HG03103 (cell line): ENCODE data around the gene ZNF629.

Experiments
- ATAC-seq: cut with Tn5 transposase; IDR thresholded peaks from one replicate; pipeline ENCODE4 v1.9.1; 2021; ENCODE audit warnings: low read depth; ENCODE audit not compliant: unreplicated experiment

The ZNF629 gene

DNA sequence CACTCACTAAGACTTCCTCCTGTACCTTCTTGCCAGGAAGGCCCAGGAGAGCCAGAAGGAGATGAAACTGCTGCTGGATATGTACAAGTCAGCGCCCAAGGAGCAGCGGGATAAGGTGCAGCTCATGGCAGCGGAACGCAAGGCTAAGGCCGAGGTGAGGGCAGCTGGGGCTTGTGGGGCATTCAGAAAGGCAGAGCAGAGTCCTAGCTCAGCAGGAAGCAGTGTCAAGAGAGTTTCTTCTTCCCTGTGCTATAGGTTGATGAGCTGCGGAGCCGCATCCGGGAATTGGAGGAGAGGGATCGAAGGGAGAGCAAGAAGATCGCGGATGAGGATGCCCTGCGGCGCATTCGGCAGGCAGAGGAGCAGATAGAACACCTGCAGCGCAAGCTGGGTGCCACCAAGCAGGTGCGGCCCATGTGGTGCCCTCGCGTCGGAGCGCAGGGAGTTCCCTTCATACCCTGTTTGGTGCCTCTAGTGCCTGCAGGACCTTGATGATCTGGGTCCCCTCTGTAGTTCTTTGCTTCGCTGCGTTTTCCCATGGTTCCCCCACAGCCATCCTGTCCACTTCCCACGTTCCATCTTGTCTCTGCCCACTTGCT, 18.3 kb downstream of the ZNF629 start:
- no peak for ATAC-seq

DNA sequence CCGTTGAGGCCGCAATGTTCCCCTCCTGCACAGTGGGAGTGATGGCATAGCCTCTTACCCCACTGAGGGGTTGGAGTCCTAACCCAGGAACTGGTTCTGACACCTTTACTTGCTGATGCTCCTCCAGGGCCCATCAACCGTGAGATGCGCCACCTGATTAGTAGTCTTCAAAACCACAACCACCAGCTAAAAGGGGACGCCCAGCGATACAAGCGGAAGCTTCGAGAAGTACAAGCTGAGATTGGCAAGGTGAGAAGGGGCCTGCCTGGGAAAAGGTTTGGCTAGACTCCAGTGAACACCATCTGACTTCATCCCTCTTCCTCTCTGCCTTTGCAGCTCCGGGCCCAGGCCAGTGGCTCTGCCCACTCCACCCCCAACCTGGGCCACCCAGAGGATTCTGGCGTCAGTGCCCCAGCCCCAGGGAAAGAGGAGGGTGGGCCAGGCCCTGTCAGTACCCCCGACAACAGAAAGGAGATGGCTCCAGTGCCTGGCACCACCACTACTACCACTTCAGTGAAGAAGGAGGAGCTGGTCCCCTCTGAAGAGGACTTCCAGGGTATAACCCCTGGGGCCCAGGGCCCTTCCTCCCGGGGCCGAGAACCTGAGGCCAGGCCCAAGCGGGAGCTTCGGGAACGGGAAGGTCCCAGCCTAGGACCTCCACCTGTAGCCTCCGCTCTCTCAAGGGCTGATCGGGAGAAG, 19.1 kb downstream of the ZNF629 start:
- no peak for ATAC-seq

DNA sequence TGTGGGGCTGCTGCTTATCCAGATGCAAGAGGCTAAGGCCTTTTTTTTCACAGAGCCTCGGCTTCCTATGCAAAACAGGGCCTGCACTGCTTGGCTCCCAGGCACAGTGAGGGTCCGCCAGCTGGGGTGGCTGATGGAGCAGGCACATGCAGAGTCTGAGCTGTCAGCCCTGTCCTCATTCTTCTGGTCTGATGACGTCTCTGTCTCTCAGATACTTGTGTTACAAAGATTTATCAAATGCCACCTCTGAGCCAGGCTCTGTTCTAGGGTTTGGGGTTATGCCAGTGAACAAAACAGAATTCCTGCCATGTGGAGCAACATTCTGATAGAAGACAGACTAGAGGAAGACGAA, 20.1 kb downstream of the ZNF629 start:
- no peak for ATAC-seq

DNA sequence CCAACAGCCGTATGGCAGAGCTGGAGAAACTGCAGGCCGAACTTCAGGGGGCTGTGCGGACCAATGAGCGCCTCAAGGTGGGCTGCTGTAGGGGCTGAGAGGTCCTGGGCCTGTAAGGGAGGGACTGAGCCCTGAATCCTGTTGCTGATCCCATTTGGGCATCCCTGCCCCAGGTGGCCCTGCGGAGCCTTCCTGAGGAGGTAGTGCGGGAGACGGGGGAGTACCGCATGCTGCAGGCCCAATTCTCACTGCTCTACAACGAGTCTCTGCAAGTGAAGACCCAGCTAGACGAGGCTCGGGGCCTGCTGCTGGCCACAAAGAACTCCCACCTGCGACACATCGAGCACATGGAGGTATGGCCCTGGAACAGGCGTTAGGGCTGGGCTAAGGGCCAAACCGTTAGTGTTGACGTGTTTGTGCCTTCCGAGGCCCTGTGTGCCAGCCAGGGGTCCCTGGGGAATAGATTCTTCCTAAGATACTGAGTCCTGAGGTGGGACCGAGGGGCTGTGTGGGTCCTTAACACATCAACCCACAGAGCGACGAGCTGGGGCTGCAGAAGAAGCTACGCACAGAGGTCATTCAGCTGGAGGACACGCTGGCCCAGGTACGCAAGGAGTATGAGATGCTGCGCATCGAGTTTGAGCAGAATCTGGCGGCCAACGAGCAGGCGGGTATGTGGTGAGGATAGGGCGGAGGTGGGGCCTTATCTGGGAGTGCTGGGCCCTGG, 20.6 kb downstream of the ZNF629 start:
- no peak for ATAC-seq

DNA sequence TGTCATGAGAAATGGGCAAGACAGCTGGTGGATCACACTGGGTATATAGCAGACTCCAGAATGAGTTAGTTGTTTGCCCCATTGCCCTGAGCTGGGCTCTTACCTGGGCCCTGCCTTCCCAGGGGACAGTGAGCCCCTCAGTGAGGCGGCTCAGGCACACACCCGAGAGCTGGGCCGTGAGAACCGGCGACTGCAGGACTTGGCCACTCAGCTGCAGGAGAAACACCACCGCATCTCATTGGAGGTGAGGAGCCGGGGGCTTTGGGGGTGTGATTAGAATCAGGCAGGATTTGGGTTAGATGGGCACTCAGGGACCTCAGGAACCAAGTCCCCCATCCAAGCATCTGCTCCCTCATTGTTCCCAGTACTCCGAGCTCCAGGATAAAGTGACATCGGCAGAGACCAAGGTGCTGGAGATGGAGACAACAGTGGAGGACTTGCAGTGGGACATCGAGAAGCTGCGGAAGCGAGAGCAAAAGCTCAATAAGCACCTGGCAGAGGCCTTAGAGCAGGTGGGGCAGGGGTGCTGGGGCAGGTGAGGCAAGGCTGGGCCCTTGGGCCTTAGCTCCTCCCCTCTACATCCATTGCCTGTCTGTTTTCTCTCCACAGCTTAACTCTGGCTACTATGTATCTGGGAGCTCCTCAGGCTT, 22.1 kb downstream of the ZNF629 start:
- ATAC-seq = no peak

DNA sequence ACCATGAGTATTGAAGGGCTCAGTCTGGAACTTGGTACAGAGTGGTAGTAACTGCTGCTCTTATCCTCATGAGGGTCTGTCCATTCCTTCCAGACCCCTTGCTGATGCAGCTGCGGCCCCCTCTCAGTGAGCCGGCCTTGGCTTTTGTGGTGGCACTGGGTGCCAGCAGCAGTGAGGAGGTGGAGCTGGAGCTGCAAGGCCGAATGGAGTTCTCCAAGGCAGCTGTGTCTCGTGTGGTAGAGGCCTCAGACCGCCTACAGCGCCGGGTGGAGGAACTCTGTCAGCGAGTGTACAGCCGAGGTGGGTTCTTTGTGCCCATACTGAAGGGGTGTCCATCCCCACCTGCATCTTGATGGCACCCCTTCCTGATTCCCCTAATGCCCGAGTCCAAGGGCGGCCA, 22.9 kb downstream of the ZNF629 start:
- no peak for ATAC-seq

DNA sequence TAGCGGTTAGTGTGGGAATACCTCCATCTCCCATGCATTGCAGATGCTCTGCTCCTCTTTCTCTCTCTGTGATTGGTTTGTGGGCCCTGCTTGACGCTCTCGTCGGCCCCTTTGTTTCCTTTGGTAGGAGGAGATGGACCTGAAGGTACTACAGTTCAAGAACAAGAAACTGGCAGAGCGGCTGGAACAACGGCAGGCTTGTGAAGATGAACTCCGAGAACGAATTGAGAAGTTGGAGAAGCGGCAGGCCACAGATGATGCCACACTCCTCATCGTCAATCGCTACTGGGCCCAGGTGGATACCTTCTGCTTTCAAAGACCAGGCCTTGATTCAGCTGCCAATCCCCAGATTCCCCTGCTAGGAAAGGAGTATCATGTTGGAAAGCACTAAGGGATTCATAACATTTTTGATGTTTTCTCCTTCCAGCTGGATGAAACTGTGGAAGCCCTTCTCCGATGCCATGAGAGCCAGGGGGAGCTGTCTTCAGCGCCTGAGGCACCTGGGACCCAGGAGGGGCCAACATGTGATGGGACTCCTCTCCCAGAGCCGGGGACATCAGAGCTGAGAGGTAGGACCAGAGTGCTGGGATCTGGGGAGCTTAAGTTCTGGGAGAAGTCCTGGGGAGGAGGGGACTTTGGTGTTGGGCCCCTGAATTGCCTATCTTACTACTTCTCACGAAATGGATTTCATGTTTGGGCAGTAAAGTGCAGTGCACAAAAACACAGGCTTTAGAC, 23.8 kb downstream of the ZNF629 start:
- ATAC-seq = no peak

DNA sequence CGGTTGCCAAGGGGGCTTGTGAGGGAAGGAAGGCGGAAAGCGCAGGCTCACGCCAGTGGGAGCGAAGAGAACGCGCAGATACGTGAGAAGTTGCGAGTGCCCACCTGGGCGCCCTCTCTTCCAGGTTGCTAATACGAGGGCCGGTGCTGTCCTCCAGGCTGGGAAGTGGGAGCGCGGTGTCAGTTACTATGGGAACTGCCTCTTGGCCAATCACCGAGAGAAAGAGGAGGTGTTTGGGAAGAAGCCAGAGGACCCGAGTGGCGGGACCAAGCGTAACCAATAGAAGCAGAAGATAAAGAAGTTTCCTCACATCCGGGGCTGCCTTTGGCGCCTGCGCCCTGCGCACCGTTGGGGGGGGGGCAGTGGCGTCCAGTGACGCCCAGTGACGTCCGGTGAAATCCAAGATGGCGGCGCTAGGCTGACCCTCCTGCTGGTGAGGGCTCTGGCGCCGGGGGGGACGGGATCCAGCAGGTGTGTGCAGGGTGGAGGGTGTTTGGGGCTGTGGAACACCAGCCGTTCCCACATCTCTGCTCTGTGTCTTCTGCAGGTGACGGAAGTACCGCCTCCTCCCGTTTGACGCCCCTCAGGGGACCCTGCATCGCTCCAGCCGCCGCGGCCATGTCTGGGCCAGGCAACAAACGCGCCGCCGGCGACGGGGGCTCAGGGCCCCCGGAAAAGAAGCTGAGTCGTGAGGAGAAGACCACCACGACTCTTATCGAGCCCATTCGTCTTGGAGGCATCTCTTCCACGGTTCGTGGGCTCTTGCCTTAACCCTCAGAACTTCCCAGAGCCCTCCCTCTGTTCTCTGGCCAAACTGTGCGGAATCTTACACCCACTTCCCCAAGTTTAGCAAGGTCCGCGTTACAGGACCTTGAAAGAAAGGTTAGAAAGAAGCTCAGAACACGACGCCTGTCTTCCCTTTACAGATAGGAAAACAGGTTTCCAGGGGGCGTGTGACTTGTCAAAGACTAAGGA, 24.8 kb downstream of the ZNF629 start, which contains the start of the genes CFAP119 and RNF40:
CFAP119 (minus strand) TSS at position 135 of the 975 bp plus-strand sequence. CDS start 314 bp downstream, outside the sequence.
RNF40 (plus strand) TSS at position 395 of the 975 bp plus-strand sequence; CDS start at position 619, 224 bp downstream.
- ATAC-seq = peak; percentile 81

DNA sequence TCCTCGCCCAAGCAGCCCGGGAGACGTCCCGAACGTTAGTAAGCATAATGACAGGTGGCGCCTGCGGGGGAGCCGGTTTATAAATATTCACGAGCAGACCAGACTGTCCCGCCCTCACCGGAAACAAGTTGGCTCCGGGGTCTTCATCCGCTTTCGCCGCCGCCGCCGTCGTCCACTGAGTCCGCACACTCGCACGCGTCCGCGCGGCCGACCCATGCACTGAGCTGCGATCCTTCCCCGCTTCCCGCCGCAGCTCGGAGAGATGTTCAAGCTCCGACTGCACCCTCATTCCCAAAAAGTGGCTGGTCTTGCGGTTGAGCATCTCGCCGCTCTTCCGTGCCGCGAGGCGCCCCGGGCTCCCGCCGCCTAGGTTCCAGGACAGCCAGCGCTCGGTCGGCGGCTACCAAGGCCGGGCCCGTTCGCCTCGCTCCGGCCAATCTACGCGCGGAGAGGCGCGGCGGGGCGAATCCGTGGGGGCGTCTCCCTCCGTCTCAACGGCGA, 25.5 kb downstream of the ZNF629 start:
- ATAC-seq = peak; percentile 21

DNA sequence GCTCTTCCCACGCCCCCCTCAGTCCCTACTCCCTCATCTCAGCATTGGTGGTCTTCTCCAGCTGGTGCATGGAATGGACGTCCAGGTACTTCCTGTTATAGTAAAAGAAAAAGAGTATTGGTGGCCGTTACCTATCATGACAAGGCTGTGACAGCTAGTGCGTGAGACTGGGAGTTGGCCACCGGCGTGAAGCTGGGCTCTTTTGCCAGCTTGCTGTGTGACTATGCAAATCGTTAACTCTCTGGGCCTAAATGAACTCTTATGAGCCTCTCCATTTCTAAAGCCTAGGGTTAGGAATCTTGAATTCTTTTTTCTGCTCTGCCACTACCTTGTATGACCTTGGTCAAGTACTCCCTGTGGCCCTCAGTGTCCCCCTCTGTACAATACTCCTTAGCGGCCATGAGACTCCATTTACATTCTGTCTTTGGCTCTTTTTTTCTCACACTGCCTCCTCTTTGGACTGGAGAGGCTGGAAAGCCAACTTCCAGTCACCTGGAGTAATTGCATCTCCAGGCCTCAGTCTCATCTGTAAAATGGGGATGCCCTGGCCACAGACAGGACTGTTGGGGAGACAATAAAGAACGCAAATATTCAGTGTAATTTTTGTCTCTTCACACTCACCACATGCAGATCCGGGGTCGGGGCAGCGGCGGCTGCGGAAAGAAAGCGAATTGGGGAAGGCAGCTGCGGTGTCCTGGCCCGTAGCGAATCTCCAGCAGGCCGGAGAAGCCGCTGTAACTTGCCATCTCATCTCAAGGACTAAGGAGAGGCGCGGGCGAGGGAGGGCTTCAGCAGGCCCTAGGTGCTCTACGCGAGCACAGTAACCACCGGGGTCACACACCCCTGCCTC, 26.2 kb downstream of the ZNF629 start:
- no peak for ATAC-seq

DNA sequence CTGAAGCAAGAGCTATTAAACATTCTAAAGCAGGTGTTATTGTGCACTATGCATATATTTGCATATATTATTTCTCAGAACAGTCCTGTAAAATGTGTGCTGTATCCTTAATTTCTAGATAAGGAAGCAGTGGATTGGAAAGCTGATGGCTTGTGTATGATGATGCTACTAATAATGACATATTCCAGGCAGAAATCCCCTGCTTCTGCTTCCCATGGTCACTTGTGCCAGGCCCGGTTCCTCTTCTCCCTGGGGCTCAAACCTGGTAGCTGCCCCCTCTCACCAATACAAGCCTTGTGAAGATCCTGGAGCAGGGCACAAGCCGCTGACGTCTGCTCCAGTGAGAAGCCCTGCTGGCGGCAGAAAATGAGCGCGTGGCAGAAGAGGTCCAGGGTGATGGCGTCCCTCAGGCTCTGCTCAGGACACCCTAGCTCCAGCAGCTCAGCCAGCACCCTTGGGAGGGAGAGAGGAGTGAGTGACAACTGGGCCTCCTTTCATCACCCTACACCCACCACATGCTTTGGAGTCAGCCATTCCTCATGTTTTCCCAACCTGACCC, 26.9 kb downstream of the ZNF629 start:
- ATAC-seq = no peak

DNA sequence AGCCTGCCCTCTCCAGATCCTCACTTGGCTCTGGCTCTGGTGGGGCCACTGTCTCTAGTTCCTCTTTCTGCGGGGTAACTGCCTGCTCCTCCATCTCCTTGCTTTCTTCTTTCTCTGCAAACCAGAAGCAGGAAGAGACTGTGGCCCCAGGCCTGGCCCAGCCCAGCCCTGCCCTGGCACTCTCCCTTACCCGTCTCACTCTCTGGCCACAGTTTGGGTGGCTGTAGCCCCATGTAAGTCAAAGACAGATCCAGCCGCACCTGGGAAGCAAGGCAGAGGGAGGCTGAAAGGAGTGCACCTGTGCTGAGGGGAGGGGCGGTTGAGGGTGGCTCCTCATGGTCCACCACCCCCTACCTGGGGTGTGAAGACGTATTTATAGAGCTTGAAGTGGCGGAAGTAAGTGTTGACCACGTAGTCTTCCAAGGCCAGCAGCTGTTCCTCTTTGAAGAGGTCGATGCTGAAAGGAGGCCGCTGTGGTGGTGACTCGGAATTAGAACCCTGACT, 28.0 kb downstream of the ZNF629 start:
- ATAC-seq = no peak

DNA sequence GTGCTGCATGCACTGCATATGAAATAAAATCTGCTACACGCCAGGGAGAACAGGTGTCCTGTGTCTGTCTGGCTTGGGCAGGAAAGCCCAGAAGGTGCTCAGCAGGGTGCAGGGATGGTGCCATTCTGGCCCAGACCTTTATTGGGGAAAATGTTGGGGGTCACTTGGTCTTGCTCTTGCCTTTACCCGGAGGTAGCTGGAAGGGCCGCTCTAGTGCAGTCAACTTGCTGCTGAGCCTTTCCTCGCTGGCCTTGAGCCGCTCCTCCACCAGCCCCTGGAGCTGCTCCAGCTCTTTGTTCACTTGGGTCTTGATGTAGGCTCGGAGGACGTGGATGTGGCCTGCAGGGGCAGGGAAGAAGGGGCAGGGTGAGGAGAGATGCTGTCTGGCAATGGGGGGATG, 29.7 kb downstream of the ZNF629 start:
- ATAC-seq = no peak

DNA sequence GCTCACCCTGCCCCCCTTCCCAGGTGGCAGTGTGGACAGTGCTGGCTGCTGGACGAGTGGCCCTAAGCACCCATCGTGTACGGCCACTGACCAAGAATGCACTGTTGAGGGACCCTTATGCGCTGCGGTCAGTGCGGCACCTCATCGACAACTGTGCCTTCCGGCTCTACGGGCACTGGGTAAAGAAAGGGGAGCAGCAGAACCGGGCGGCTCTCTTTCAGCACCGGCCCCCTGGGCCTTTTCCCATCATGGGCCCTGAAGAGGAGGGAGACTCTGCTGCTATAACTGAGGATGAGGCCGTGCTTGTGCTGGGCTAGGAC, 30.3 kb downstream of the ZNF629 start:
- ATAC-seq = no peak

DNA sequence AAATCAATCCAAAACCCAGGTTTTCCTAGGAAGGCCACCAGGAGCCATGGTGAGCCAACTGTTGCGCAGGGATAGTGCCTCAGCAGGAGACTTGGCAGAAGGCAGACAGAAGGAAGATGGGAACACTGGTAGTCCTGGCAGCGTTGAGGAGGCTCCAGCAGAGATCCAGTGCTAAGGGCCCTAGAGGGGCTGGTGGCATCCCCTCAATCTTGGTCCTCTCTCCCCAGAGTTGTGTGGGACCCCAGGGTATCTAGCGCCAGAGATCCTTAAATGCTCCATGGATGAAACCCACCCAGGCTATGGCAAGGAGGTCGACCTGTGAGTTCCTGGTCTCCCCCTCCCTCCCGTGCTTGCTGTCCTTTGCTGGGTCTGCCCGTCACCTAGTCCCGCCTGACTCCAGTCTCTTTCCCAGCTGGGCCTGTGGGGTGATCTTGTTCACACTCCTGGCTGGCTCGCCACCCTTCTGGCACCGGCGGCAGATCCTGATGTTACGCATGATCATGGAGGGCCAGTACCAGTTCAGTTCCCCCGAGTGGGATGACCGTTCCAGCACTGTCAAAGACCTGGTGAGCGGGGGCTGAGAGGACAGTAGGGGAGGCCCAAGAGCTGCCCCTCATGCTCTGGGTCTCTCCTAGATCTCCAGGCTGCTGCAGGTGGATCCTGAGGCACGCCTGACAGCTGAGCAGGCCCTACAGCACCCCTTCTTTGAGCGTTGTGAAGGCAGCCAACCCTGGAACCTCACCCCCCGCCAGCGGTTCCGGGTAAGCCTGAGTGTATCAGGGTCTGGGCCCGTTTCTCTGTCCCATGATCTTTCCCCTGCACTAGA, 30.8 kb downstream of the ZNF629 start:
- no peak for ATAC-seq

DNA sequence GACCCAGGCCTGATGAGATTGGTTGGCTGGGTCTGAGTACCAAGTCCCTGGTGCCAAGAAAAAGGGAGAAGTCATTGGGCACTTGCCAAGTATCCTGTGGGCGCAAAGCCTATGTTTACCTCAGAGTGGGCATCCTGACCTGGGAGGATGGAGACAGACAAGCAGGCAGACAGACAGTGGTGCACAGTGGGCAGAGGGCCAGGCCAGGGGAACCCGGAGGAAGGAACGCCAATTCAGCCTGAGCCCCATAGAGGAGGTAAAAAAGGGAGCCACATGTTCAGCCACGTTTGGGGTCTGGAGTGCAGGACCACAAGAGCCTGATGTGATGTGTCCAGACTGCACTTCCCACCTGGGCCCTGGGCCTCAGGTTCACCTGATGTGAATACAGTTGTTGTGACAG, 33.4 kb downstream of the ZNF629 start:
- ATAC-seq = no peak

DNA sequence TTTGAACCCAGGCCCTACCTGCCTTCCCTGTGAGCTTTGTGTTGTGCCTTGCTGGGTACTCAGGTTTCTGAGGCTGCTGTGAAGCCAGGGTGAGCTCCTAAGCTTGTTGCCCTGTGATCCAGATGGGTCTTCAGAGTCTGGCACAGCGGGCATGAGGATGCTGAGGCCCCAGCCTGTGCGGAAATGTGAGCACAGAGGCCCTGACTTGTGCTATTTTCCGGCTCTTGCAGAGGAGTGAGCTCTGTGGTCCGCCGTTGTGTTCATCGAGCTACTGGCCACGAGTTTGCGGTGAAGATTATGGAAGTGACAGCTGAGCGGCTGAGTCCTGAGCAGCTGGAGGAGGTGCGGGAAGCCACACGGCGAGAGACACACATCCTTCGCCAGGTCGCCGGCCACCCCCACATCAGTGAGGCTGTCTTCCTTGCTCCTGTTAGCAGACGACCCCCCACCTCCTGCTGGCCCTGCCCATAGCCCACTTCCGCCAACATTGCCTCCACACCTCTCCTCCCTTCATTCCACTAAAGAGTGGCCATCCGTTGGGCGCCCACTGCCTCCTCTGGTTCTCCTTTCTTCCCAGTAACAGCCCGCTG, 36.0 kb downstream of the ZNF629 start:
- ATAC-seq = no peak
